Measurements from ENCODE around the gene AUTS2.

DNA sequence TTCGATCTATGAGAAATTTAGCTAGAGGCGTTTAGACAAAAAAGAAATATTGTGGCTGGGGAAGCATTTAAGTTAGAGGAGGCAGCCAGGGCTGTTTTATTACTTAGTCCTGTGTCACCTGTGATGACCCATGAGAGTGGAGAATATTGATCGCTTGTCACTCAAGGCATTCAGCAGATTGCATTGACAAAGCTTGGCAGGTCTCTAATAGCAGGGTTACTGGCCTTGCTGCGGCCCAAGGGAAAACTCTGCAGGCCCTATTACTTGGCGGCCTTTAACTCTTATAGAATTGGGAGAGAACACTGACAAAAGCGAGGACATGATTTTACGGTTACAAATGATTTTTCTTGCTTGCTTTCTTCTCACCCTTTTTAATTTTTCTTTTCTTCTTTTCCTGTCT is 473.5 kb downstream of the AUTS2 start:
- TF ChIP-seq, protein P1, sequence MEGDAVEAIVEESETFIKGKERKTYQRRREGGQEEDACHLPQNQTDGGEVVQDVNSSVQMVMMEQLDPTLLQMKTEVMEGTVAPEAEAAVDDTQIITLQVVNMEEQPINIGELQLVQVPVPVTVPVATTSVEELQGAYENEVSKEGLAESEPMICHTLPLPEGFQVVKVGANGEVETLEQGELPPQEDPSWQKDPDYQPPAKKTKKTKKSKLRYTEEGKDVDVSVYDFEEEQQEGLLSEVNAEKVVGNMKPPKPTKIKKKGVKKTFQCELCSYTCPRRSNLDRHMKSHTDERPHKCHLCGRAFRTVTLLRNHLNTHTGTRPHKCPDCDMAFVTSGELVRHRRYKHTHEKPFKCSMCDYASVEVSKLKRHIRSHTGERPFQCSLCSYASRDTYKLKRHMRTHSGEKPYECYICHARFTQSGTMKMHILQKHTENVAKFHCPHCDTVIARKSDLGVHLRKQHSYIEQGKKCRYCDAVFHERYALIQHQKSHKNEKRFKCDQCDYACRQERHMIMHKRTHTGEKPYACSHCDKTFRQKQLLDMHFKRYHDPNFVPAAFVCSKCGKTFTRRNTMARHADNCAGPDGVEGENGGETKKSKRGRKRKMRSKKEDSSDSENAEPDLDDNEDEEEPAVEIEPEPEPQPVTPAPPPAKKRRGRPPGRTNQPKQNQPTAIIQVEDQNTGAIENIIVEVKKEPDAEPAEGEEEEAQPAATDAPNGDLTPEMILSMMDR (IDR thresholded peaks at IDR 0.05; ENCODE audit: poor library complexity, severe bottlenecking), result no peak
- TF ChIP-seq POLR2AphosphoS5 (IDR thresholded peaks at IDR 0.05), result no peak
- TF ChIP-seq, protein P2, sequence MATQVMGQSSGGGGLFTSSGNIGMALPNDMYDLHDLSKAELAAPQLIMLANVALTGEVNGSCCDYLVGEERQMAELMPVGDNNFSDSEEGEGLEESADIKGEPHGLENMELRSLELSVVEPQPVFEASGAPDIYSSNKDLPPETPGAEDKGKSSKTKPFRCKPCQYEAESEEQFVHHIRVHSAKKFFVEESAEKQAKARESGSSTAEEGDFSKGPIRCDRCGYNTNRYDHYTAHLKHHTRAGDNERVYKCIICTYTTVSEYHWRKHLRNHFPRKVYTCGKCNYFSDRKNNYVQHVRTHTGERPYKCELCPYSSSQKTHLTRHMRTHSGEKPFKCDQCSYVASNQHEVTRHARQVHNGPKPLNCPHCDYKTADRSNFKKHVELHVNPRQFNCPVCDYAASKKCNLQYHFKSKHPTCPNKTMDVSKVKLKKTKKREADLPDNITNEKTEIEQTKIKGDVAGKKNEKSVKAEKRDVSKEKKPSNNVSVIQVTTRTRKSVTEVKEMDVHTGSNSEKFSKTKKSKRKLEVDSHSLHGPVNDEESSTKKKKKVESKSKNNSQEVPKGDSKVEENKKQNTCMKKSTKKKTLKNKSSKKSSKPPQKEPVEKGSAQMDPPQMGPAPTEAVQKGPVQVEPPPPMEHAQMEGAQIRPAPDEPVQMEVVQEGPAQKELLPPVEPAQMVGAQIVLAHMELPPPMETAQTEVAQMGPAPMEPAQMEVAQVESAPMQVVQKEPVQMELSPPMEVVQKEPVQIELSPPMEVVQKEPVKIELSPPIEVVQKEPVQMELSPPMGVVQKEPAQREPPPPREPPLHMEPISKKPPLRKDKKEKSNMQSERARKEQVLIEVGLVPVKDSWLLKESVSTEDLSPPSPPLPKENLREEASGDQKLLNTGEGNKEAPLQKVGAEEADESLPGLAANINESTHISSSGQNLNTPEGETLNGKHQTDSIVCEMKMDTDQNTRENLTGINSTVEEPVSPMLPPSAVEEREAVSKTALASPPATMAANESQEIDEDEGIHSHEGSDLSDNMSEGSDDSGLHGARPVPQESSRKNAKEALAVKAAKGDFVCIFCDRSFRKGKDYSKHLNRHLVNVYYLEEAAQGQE (IDR thresholded peaks at IDR 0.05; ENCODE audit: borderline replicate concordance), result no peak
- no peak for TF ChIP-seq MXI1 (conservative IDR thresholded peaks at IDR 0.05; ENCODE audit: poor library complexity, severe bottlenecking)
- no peak for TF ChIP-seq EP300 (conservative IDR thresholded peaks at IDR 0.05; ENCODE audit: poor library complexity, severe bottlenecking)
- no peak for TF ChIP-seq TAF1 (IDR thresholded peaks at IDR 0.05; ENCODE audit: low read depth)
- TF ChIP-seq EZH2 (IDR thresholded peaks at IDR 0.05; ENCODE audit: borderline replicate concordance, insufficient read depth, low read length, poor library complexity, severe bottlenecking), result no peak
- TF ChIP-seq RAD21 (conservative IDR thresholded peaks at IDR 0.05), result no peak
